Measurements from ENCODE around the gene LIN7A. TPM values are rescaled to one million over a fixed set of nuclear protein-coding genes. Genes with fewer than 3 reads are reported as not detected.

The LIN7A gene
- total and polyA plus RNA-seq, 5 donors, result 9.2 to 22.3 (median 19.3) TPM

DNA sequence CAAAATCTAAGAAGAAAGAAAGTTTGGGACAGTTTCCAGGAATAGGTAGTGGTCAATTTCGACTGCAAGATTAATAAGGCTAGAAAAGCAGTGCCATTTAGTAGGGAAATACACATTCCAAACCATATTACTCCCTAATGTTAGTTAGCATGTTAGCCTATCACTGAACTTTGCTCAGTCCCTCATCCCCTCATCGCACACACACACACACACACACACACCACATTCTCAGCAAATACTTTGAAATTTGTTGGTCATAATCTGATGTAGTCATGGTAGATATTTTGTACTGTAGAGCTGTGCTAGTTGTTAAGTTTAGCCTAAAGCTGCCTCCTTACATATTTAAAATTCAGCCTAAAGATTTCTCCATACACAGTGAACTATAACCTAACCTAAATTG is 157.0 kb downstream of the LIN7A start:
- Histone ChIP-seq H3K27me3 (ENCODE audit: control insufficient read depth, insufficient read depth) (no peaks in the 10 kb centered on the region), H3K27ac (ENCODE audit: low read length) (no peak overlapping the region), H3K4me3 (ENCODE audit: low read length) (no peak overlapping the region), H3K9me3 (ENCODE audit: control insufficient read depth, low read length) (no peaks in the 10 kb centered on the region), H3K4me1 (ENCODE audit: control insufficient read depth, insufficient read depth, low read length) (no peaks in the 10 kb centered on the region)
- no peak for DNase-seq
- WGBS, result 80% methylated on average over 2 of the region's 2 CpGs
- intact Hi-C loops (cut with DNase I), result no loop called here
- no peak for ATAC-seq

DNA sequence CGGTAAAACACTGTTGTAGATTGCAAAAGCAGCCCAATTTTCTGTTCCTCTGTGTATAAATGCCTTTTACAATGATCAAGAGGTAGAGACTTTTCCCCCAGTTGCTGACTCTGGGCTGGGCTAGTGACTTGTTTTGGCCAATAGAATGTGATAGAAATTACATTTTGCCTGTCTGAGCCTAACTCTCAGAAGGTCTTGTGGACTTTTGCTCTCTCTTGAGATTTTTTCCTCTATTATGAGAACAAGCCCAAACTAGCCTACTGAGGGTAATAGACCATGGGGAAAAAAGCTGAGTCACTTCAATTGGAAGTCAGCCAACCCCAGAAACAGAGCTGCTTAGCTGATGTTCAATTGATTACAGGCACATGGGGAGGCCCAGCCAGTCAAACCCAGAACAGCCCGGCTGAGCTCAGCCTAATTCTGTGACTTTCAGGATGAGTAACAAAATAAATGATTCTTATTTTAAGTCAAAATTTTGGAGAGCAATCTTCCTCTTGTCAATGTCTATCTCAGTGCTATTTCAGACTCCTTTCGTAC is 159.7 kb downstream of the LIN7A start:
- 51% methylated on average over 3 of the region's 3 CpGs for WGBS
- ATAC-seq (peak; percentile 91 to 96), DNase-seq (peak; percentile 37 to 65 (median 61))
- no peak overlapping the region for H3K4me3 ChIP-seq (ENCODE audit: low read length)
- intact Hi-C loops (cut with DNase I), result no loop called here
- H3K27ac ChIP-seq (ENCODE audit: low read length), result peak overlapping the region; percentile 23
- no peaks in the 10 kb centered on the region for H3K4me1 ChIP-seq (ENCODE audit: control insufficient read depth, insufficient read depth, low read length)
- H3K27me3 ChIP-seq (ENCODE audit: control insufficient read depth, insufficient read depth), result no peaks in the 10 kb centered on the region
- H3K9me3 ChIP-seq (ENCODE audit: control insufficient read depth, low read length), result no peaks in the 10 kb centered on the region

DNA sequence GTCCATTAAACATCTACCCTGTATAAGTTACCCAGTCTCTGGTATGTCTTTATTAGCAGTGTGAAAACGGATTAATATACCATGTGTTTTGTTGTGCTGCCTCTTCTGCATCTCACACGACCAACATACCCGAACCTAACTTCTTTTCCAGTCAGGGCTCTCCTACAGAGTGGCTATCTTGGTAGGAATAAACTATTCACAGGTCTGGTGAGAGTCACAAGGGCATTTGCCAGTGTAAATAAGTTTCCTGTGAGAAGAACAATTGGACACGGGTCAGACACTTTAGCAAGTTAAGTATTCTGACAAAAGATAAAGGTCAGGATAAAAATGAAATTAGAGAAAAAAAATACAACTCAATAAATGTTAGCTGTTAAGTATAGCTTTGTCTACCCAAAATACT is 160.1 kb downstream of the LIN7A start:
- Histone ChIP-seq H3K4me1 (ENCODE audit: control insufficient read depth, insufficient read depth, low read length) (no peaks in the 10 kb centered on the region), H3K27ac (ENCODE audit: low read length) (peak overlapping the region; percentile 4), H3K9me3 (ENCODE audit: control insufficient read depth, low read length) (no peaks in the 10 kb centered on the region), H3K27me3 (ENCODE audit: control insufficient read depth, insufficient read depth) (no peaks in the 10 kb centered on the region), H3K4me3 (ENCODE audit: low read length) (no peak overlapping the region)
- DNase-seq (no peak), ATAC-seq (peak in 1 of 2 donors; percentile 73)
- intact Hi-C loops (cut with DNase I), result no loop called here
- 62% methylated on average over 4 of the region's 4 CpGs for WGBS

DNA sequence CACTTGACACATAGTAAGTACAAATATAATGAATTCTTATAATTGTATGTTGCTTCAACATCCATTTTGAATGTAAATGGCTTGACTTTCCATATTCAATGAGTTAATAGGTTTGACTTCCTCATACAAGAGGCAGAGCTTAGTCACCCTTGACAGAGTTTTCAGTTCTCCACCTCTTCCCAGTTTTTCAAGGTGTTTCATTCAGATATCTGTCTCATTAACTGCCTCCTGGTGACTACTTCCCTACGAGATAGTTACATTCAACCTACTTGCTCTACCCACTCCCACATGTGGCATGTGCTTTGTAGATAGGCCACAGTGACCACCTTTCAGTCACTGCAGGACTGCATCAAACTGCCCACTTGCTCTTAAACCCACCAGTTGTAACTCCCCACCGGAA is 161.0 kb downstream of the LIN7A start:
- Histone ChIP-seq H3K27ac (ENCODE audit: low read length) (no peak overlapping the region), H3K4me1 (ENCODE audit: control insufficient read depth, insufficient read depth, low read length) (no peaks in the 10 kb centered on the region), H3K4me3 (ENCODE audit: low read length) (no peak overlapping the region), H3K27me3 (ENCODE audit: control insufficient read depth, insufficient read depth) (no peaks in the 10 kb centered on the region), H3K9me3 (ENCODE audit: control insufficient read depth, low read length) (no peaks in the 10 kb centered on the region)
- intact Hi-C loops (cut with DNase I), result no loop called here
- ATAC-seq (no peak), DNase-seq (no peak)
- 87% methylated on average over 2 of the region's 2 CpGs for WGBS

DNA sequence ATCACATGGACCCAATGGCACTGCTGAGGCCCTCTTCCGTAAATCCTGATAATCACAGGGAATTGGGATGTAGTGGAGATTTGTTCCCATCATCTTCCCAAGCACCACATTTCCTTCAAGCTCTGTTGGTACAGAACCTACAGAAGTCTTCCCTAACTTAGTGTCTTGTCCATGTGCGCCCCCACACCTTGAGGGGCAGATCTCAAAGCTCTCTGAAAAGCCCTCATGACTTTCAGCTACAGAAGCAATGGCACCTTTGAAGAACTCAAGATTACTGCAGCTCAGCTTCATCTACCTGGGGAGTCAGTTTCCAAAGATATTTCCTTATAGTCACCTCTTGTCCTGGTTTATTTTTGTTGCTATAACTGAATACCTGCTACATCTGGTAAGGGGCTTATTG is 166.8 kb downstream of the LIN7A start:
- no peaks in the 10 kb centered on the region for H3K9me3 ChIP-seq (ENCODE audit: control insufficient read depth, low read length)
- 98% methylated on average over 2 of the region's 2 CpGs for WGBS
- no peaks in the 10 kb centered on the region for H3K4me1 ChIP-seq (ENCODE audit: control insufficient read depth, insufficient read depth, low read length)
- intact Hi-C loops (cut with DNase I), result no loop called here
- H3K27me3 ChIP-seq (ENCODE audit: control insufficient read depth, insufficient read depth), result no peaks in the 10 kb centered on the region
- ATAC-seq, result no peak
- no peak for DNase-seq
- no peak overlapping the region for H3K4me3 ChIP-seq (ENCODE audit: low read length)
- no peak overlapping the region for H3K27ac ChIP-seq (ENCODE audit: low read length)

DNA sequence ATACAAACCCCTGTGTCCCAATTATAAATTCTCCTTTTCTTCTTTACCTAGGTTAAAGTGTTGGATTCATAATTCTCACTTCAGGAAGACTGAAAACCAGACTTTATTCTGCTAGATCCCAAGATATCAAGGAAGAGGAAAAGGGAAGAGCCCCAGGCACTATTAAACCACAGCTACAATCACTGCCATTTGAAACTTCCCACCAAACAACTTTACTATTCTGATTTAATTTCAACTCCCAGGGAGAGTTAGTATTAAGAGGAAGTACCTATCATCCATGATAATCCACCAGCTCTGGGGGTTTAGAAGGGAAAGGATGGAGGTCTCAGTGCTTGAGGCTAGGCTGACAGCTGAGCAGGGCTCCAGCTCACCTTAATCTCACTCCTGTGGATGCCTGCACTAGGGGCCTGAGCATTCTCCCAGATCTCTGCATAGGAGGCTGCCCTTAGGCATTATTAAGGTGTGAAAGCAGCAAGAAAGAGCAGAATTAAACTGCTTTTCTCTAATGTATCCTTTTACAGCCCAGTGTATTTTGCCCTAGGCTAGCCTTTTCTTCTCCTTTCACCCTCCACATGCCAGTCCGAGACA is 168.1 kb downstream of the LIN7A start:
- 82% methylated on average over 1 of the region's 1 CpG for WGBS
- no peak for DNase-seq
- ATAC-seq, result no peak
- H3K4me3 ChIP-seq (ENCODE audit: low read length), result no peak overlapping the region
- H3K9me3 ChIP-seq (ENCODE audit: control insufficient read depth, low read length), result no peaks in the 10 kb centered on the region
- H3K27me3 ChIP-seq (ENCODE audit: control insufficient read depth, insufficient read depth), result no peaks in the 10 kb centered on the region
- H3K27ac ChIP-seq (ENCODE audit: low read length), result no peak overlapping the region
- H3K4me1 ChIP-seq (ENCODE audit: control insufficient read depth, insufficient read depth, low read length), result no peaks in the 10 kb centered on the region
- intact Hi-C loops (cut with DNase I), result loop anchor here in 3 of 4 donors (10.0 kb wide), 2 partner anchors 295 to 355 kb away; no protein-coding TSS in a partner anchor

DNA sequence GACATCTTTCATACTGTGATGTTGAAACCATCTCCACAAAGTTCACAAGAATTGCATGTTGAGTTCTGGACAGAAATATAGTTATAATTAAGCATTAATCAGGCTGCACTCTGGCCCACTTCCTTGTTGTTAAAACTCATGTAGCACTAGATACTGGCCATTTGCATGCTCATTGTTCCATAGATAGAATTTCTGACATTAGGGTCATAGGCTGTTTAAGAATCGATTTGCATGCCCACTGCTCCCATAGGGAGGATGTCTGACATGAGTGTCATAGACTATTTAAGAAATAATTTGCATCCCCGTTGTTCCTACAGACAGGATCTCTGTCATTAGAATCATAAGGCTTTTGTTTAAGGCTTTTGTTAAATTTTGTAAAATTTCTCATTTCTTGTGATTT is 170.8 kb downstream of the LIN7A start:
- H3K4me1 ChIP-seq (ENCODE audit: control insufficient read depth, insufficient read depth, low read length), result no peaks in the 10 kb centered on the region
- DNase-seq (no peak), ATAC-seq (no peak)
- intact Hi-C loops (cut with DNase I), result loop anchor here in 3 of 4 donors (10.0 kb wide), 2 partner anchors 292 to 352 kb away; no protein-coding TSS in a partner anchor
- 51% methylated on average over 2 of the region's 2 CpGs for WGBS
- H3K4me3 ChIP-seq (ENCODE audit: low read length), result no peak overlapping the region
- H3K27me3 ChIP-seq (ENCODE audit: control insufficient read depth, insufficient read depth), result no peaks in the 10 kb centered on the region
- H3K9me3 ChIP-seq (ENCODE audit: control insufficient read depth, low read length), result no peaks in the 10 kb centered on the region
- H3K27ac ChIP-seq (ENCODE audit: low read length), result no peak overlapping the region

DNA sequence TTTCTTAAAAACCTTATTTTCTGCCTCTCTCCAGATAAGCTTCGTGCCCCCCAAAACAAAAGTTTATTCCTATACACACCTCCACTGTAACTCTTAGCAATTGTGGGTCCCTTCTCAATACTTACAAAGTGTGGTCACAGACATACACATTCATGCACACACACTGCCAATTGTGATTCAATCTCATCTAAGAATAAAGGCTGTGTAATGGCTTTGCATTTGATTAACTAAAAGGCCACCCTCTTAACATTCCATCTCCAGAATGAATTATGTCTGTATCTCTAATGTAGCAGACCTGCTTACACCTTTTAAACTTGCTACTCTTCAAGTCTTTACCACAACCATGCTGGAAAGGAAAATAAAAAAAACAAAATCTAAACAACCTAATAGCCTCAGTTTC is 171.5 kb downstream of the LIN7A start:
- H3K27ac ChIP-seq (ENCODE audit: low read length), result no peak overlapping the region
- no peaks in the 10 kb centered on the region for H3K4me1 ChIP-seq (ENCODE audit: control insufficient read depth, insufficient read depth, low read length)
- H3K27me3 ChIP-seq (ENCODE audit: control insufficient read depth, insufficient read depth), result no peaks in the 10 kb centered on the region
- DNase-seq (no peak), ATAC-seq (no peak)
- no peaks in the 10 kb centered on the region for H3K9me3 ChIP-seq (ENCODE audit: control insufficient read depth, low read length)
- no peak overlapping the region for H3K4me3 ChIP-seq (ENCODE audit: low read length)
- intact Hi-C loops (cut with DNase I), result loop anchor here in 3 of 4 donors (10.0 kb wide), 2 partner anchors 291 to 351 kb away; no protein-coding TSS in a partner anchor
- 91% methylated on average over 1 of the region's 1 CpG for WGBS

DNA sequence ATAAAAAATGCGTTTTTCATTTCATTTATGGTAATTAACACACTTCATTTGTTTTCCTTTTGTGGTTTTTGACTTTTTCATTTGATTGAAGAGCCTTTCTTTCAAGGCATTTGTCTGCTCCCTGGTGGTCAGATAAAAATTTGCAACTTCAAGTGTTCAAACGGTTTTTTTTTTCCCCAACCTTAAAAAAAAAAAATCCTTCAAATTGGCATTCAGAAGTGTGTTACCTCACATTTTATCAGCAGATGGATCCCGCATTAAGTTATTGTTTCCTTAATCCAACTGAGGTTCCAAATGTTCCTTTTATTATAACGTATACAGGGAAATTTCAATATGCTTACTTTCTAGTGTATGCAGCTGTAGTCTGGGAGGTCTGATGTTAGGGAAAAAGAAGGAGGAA is 173.9 kb downstream of the LIN7A start:
- no peak overlapping the region for H3K27ac ChIP-seq (ENCODE audit: low read length)
- no peak for ATAC-seq
- no peaks in the 10 kb centered on the region for H3K4me1 ChIP-seq (ENCODE audit: control insufficient read depth, insufficient read depth, low read length)
- H3K9me3 ChIP-seq (ENCODE audit: control insufficient read depth, low read length), result no peaks in the 10 kb centered on the region
- DNase-seq, result no peak
- H3K27me3 ChIP-seq (ENCODE audit: control insufficient read depth, insufficient read depth), result no peaks in the 10 kb centered on the region
- WGBS, result 4% methylated on average over 4 of the region's 4 CpGs
- no peak overlapping the region for H3K4me3 ChIP-seq (ENCODE audit: low read length)
- intact Hi-C loops (cut with DNase I), result loop anchor here (5.0 to 10.0 kb wide), 4 partner anchors 289 to 352 kb away; no protein-coding TSS in a partner anchor

DNA sequence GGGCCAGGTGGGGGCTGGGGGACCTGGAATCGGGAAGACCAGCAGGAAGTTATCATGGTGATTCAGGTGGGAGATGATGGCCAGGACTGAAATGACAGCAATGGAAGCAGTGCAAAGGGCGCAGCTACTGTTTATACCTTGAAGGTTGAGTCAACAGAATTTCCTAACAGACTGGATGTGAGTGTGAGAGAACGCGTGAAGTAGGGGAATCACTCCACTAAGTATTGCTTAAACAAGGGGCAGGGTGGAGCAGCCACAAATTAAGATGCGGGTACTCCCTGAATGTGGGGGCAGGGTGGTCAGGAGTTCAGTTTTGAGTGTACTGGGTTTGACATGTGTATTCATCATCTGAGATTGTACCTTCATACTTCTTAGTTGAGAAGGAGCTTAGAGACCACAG is 175.9 kb downstream of the LIN7A start:
- Histone ChIP-seq H3K4me3 (ENCODE audit: low read length) (no peak overlapping the region), H3K4me1 (ENCODE audit: control insufficient read depth, insufficient read depth, low read length) (no peaks in the 10 kb centered on the region), H3K27ac (ENCODE audit: low read length) (no peak overlapping the region), H3K27me3 (ENCODE audit: control insufficient read depth, insufficient read depth) (no peaks in the 10 kb centered on the region), H3K9me3 (ENCODE audit: control insufficient read depth, low read length) (no peaks in the 10 kb centered on the region)
- ATAC-seq (no peak), DNase-seq (no peak)
- WGBS, result 82% methylated on average over 5 of the region's 5 CpGs
- intact Hi-C loops (cut with DNase I), result loop anchor here (5.0 to 10.0 kb wide), 4 partner anchors 287 to 350 kb away; no protein-coding TSS in a partner anchor

DNA sequence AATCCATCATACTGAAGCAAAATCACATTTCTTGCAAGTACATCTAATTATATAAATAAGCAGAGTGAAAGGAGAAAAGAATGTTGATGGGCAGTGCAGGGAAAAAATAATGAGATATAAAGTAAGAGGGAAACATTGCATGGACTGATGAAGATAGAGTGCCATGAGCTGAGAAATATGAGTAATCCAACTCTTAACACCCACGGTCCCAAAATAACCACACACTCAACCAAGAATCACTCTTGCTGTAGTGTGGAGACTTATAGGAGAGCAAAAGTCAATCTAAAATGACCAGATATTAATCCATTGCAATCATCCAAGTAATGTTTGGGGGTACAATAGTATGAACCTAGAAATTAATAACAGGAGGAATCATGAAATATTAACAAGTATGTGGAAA is 180.9 kb downstream of the LIN7A start:
- intact Hi-C loops (cut with DNase I), result no loop called here
- H3K27ac ChIP-seq (ENCODE audit: low read length), result no peak overlapping the region
- H3K4me3 ChIP-seq (ENCODE audit: low read length), result no peak overlapping the region
- 57% methylated on average over 1 of the region's 1 CpG for WGBS
- H3K9me3 ChIP-seq (ENCODE audit: control insufficient read depth, low read length), result no peaks in the 10 kb centered on the region
- H3K4me1 ChIP-seq (ENCODE audit: control insufficient read depth, insufficient read depth, low read length), result no peaks in the 10 kb centered on the region
- DNase-seq, result no peak
- peak in 1 of 2 donors; percentile 56 for ATAC-seq
- no peaks in the 10 kb centered on the region for H3K27me3 ChIP-seq (ENCODE audit: control insufficient read depth, insufficient read depth)

Data from right cardiac atrium (tissue), 5 donors.